HepG2 (cell line): Measurements from ENCODE around the gene CCDC178. TPM values are rescaled to one million over a fixed set of nuclear protein-coding genes. Genes with fewer than 3 reads are reported as not detected.

Experiments used
- ATAC-seq: fragments of 200-7000 bp; cut with Tn5 transposase; 3 replicates; pipeline ENCODE4 v1.9.1; 2020; ENCODE audit warnings: mild to moderate bottlenecking, moderate library complexity
- BruUV-seq: library from RNA; stranded (reverse); fragments of 400-500 nt; replicated peaks from 2 replicates; lab custom pipeline; 2021; lab: Mats Ljungman, UMichigan
- CTCF ChIA-PET: fragments of 300-600 bp; formaldehyde crosslinking; extraction: SDS; loops from one replicate; lab custom pipeline; 2021; ENCODE audit warnings: low total read pairs, inconsistent platforms, low intra/inter-chr PET ratio; lab: Yijun Ruan, JAX
- POLR2A ChIA-PET: fragments of 350-600 bp; sonication (Branson Sonifier 250); formaldehyde crosslinking; loops from one replicate; lab custom pipeline; 2020; ENCODE audit warnings: antibody characterized with exemption, inconsistent platforms; lab: Yijun Ruan, JAX
- DNase-seq: peaks from one replicate; pipeline ENCODE4 v3.0.0-alpha.2; 2015; ENCODE audit warnings: low spot score
- FAIRE-seq: peaks from 3 replicates; lab custom pipeline; 2011; peaks lifted over from hg19 to GRCh38; lab: Jason Lieb, UNC
- H2AFZ ChIP-seq: one replicate; pipeline ENCODE4 v1.6.1; 2011; ENCODE audit warnings: low read length, inconsistent platforms
- H3K27ac ChIP-seq: fragments of 300-600 bp; 3 replicates; pipeline ENCODE4 v1.8.0; 2011; ENCODE audit warnings: mixed run types, mild to moderate bottlenecking, mixed read lengths, low read length, inconsistent platforms; ENCODE audit not compliant: insufficient read depth; ENCODE audit errors: extremely low read length
- H3K27me3 ChIP-seq, 2 experiments: fragments of 200-600 bp in 1 of 2; 2 replicates in 1 of 2; 3 replicates in 1 of 2; pipeline versions ENCODE4 v1.6.0 to v1.8.0; 2011; ENCODE audit warnings: low read length in 2 of 2, mild to moderate bottlenecking in 2 of 2, moderate library complexity in 2 of 2, inconsistent platforms in 1 of 2; ENCODE audit not compliant: insufficient read depth in 2 of 2, control insufficient read depth in 1 of 2
- H3K36me3 ChIP-seq, 2 experiments: fragments of 200-600 bp in 1 of 2; replicated peaks in 1 of 2; 2 replicates in 1 of 2; 3 replicates in 1 of 2; pipeline versions ENCODE4 v1.5.1 to v1.8.0; 2011; ENCODE audit warnings: low read length in 2 of 2, inconsistent platforms in 1 of 2; ENCODE audit not compliant: insufficient read depth in 2 of 2, control insufficient read depth in 1 of 2
- H3K4me1 ChIP-seq: 2 replicates; pipeline ENCODE4 v1.5.1; 2012; ENCODE audit warnings: low read length, inconsistent platforms; ENCODE audit not compliant: insufficient read depth
- H3K4me2 ChIP-seq: 2 replicates; pipeline ENCODE4 v1.6.0; 2011; ENCODE audit warnings: low read depth, low read length, inconsistent platforms
- H3K4me3 ChIP-seq, 3 experiments: fragments of 200-600 bp in 1 of 3; sonication (generic), shearing (Covaris generic) in 1 of 3; replicated peaks in 1 of 3; 2 replicates each; pipeline ENCODE4 v1.5.1; 2011 to 2016; ENCODE audit warnings: low read length in 3 of 3, inconsistent platforms in 2 of 3, low read depth in 2 of 3, mild to moderate bottlenecking in 2 of 3, control low read depth in 1 of 3, mixed read lengths in 1 of 3; ENCODE audit not compliant: insufficient read depth in 1 of 3
- H3K79me2 ChIP-seq: one replicate; pipeline ENCODE4 v1.6.1; 2011; ENCODE audit warnings: low read length, inconsistent platforms; ENCODE audit not compliant: insufficient read depth
- H3K9ac ChIP-seq: 2 replicates; pipeline ENCODE4 v1.6.0; 2011; ENCODE audit warnings: mild to moderate bottlenecking, low read depth, low read length, inconsistent platforms; ENCODE audit not compliant: insufficient read depth
- H3K9me3 ChIP-seq: 2 replicates; pipeline ENCODE4 v1.5.1; 2012; ENCODE audit warnings: mild to moderate bottlenecking, low read length
- H4K20me1 ChIP-seq: 2 replicates; pipeline ENCODE4 v1.6.0; 2011; ENCODE audit warnings: inconsistent platforms, mild to moderate bottlenecking, low read length, moderate library complexity; ENCODE audit not compliant: insufficient read depth
- ARNT ChIP-seq: fragments of 450-650 bp; IDR thresholded peaks from 2 replicates; pipeline ENCODE4 v1.6.1; 2017
- CSRNP2 ChIP-seq: sonication (generic); formaldehyde crosslinking; conservative IDR thresholded peaks from 2 replicates; pipeline ENCODE4 v1.8.0; 2022; ENCODE audit warnings: low read depth, missing genetic modification reagents
- ERF ChIP-seq: IDR thresholded peaks from 2 replicates; pipeline ENCODE4 v1.6.1; 2018; ENCODE audit warnings: missing biosample characterization, missing genetic modification reagents
- IRF9 ChIP-seq: sonication (generic); formaldehyde crosslinking; IDR thresholded peaks from 2 replicates; pipeline ENCODE4 v1.8.0; 2022; ENCODE audit warnings: missing genetic modification reagents, mild to moderate bottlenecking, borderline replicate concordance
- KAT7 ChIP-seq: IDR thresholded peaks from 2 replicates; pipeline ENCODE4 v1.6.1; 2018; ENCODE audit warnings: borderline replicate concordance, missing compliant biosample characterization
- RORA ChIP-seq: sonication (generic); formaldehyde crosslinking; IDR thresholded peaks from 2 replicates; pipeline ENCODE4 v1.5.0; 2020; ENCODE audit warnings: mild to moderate bottlenecking, missing genetic modification reagents, moderate library complexity
- STAT6 ChIP-seq: sonication (generic); formaldehyde crosslinking; IDR thresholded peaks from 2 replicates; pipeline ENCODE4 v1.4.0; 2020; ENCODE audit warnings: missing genetic modification reagents, mild to moderate bottlenecking, borderline replicate concordance
- TEF ChIP-seq: sonication (generic); formaldehyde crosslinking; IDR thresholded peaks from 2 replicates; pipeline ENCODE4 v1.5.0; 2020; ENCODE audit warnings: missing genetic modification reagents
- ZNF136 ChIP-seq: sonication (generic); formaldehyde crosslinking; IDR thresholded peaks from 2 replicates; pipeline ENCODE4 v1.8.1; 2022; ENCODE audit warnings: low read depth, mild to moderate bottlenecking, moderate library complexity, missing genetic modification reagents
- ZNF484 ChIP-seq: sonication (generic); formaldehyde crosslinking; IDR thresholded peaks from 2 replicates; pipeline ENCODE4 v1.5.1; 2020; ENCODE audit warnings: mild to moderate bottlenecking, low read depth, missing genetic modification reagents, borderline replicate concordance
- ZNF569 ChIP-seq: sonication (generic); formaldehyde crosslinking; IDR thresholded peaks from 2 replicates; pipeline ENCODE4 v1.5.0; 2020; ENCODE audit warnings: mild to moderate bottlenecking, missing genetic modification reagents, moderate library complexity, borderline replicate concordance
- WGBS: methylation state at CpG from one replicate; pipeline ENCODE4 v1.1.6; 2017; ENCODE audit warnings: low lambda C conversion rate; 5-methylcytosine and 5-hydroxymethylcytosine counted together
- in situ Hi-C: cut with HindIII; loops from 2 replicates; pipeline ENCODE4 v1.10.0; 2017; ENCODE audit warnings: low pct_unique_long_range_greater_than_20kb; ENCODE audit not compliant: extremely low pct_ligation_motif_present
- intact Hi-C: fragments of 100-400 bp; cut with micrococcal nuclease; formaldehyde crosslinking; loops from one replicate; pipeline ENCODE4 v1.10.0; 2022; ENCODE audit not compliant: unreplicated experiment
- polyA plus RNA-seq, 8 experiments: library from polyadenylated mRNA; depleted of rRNA in 3 of 8; stranded (reverse) in 7 of 8; unstranded in 1 of 8; fragments of >200 nt; fragmentation: Illumina TruSeq in 4 of 8; extraction: Trizol in 4 of 8; gene quantifications; 2 replicates each; pipeline versions ENCODE4 v1.2.1 to v1.2.3, GENCODE V29; 2011 to 2016; ENCODE audit warnings: low read depth in 4 of 8, missing spikeins in 1 of 8, mixed read lengths in 1 of 8; ENCODE audit not compliant: insufficient read depth in 1 of 8
- total RNA-seq, 5 experiments: library from RNA; depleted of rRNA; stranded (reverse); fragments of >200 nt; fragmentation: Illumina TruSeq; extraction: Trizol; gene quantifications; 2 replicates each; pipeline ENCODE4 v1.2.3, GENCODE V29; 2016; ENCODE audit warnings: low read depth in 1 of 5

The CCDC178 gene
- total and polyA plus RNA-seq, 2 of the 13 experiments (the other 11 are each of a cell fraction or from before 2014, with no cell fraction given) = not detected

- CTCF ChIA-PET = no interaction called here
- no TSS peak for BruUV-seq
- DNase-seq (no peak), ATAC-seq (no peak), FAIRE-seq (no peak)
- intact Hi-C loops (no loop called here), in situ Hi-C loops (no loop called here)
- no peak overlapping the region for H3K4me2 ChIP-seq
- H4K20me1 ChIP-seq = no peaks in the 10 kb centered on the region
- WGBS = 6% methylated on average over 4 of the region's 4 CpGs
- POLR2A ChIA-PET = no interaction called here
- TF ChIP-seq STAT6 (CRISPR knock-in tag) (no peak), ZNF136 (CRISPR knock-in tag) (no peak), CSRNP2 (no peak), IRF9 (CRISPR knock-in tag) (no peak), ERF (CRISPR knock-in tag) (no peak), ZNF484 (CRISPR knock-in tag) (no peak), KAT7 (CRISPR knock-in tag) (no peak), ZNF569 (CRISPR knock-in tag) (no peak), TEF (CRISPR knock-in tag) (no peak), RORA (CRISPR knock-in tag) (no peak), ARNT (no peak)
- no peaks in the 10 kb centered on the region for H3K36me3 ChIP-seq
- no peak overlapping the region for H3K9ac ChIP-seq
- no peaks in the 10 kb centered on the region for H3K27me3 ChIP-seq
- no peak overlapping the region for H3K27ac ChIP-seq
- H3K79me2 ChIP-seq = no peaks in the 10 kb centered on the region
- no peaks in the 10 kb centered on the region for H3K4me1 ChIP-seq
- H3K4me3 ChIP-seq = no peak overlapping the region
- H2AFZ ChIP-seq = no peak overlapping the region
- no peaks in the 10 kb centered on the region for H3K9me3 ChIP-seq
Observed at GRCh38 chr18:33375829-33376228, 64.7 kb downstream of the CCDC178 start.
